Erythroblast (primary cell): Measurements from ENCODE around the gene ITGB2.

Experiments
- GATA1 ChIP-seq: IDR thresholded peaks from 2 replicates; pipeline ENCODE4 v1.6.1; 2011; ENCODE audit warnings: low read depth, mild to moderate bottlenecking, control low read depth, low read length, moderate library complexity
- POLR2A ChIP-seq: IDR thresholded peaks from 2 replicates; pipeline ENCODE4 v1.6.1; 2011; ENCODE audit warnings: mild to moderate bottlenecking, low read length

DNA sequence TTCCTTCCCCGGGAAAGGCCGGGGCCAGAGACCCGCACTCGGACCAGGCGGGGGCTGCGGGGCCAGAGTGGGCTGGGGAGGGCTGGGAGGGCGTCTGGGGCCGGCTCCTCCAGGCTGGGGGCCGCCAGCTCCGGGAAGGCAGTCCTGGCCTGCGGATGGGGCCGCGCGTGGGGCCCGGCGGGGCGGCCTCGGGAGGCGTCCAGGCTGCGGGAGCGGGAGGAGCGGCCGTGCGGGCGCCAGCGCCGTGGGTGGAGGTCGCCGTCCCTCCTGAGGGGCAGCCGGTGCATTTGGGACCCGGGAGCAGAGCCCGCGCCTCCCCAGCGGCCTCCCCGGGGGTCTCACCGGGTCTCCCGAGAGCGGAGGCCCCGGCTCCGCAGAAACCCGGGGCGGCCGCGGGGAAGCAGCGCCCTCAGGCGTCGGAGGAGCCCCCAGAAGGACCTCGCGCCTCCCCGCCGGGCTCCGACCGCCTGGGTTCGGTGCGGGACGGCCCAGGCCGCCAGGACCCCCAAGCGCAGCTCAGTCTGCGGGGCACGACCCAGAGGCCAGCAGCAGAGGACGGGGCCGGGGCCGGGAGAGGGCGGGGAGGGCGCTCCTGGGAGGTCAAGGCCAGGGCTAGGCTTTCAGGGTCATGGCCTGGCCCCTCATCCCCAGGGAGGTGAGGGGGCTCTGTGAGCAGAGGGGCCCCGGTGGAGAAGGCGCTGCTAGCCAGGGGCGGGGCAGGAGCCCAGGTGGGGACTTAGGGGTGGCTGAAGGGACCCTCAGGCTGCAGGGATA, 11.9 kb upstream of the ITGB2 start:
- no peak for TF ChIP-seq POLR2A
- no peak for TF ChIP-seq GATA1
